ENCODE results near the gene CDC25C. TPM values are rescaled to one million over a fixed set of nuclear protein-coding genes. Genes with fewer than 3 reads are reported as not detected.

The CDC25C gene
- total RNA-seq, 1 experiment from 2014 or later = 11.1 TPM

DNA sequence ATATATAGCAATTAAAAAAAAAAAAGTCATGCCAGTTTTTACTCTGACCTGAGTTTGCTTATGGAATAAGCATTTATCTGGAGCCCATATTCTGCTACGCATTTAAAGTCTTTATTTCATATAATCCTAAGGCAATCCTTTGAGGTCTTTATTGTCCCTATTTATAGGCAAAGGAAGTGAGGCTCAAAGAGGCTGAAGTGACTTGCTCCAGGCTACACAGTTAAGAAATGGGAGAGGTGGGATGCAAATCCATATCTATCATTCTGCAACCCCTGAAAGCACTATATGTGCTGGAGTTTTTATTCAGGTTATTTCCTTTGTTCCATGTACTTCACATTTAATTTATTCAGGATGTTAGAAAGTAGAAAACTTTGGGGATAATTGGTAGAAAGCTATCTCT, 33.0 kb upstream of the CDC25C start:
- H3K36me3 ChIP-seq (ENCODE audit: insufficient read depth, low read length) = no peaks in the 10 kb centered on the region; the same call in 1 of the 2 replicates
- H3K4me2 ChIP-seq (ENCODE audit: low read depth, low read length, poor library complexity, severe bottlenecking) = no peak overlapping the region
- peaks cover 9% of the 10 kb centered on the region for H4K20me1 ChIP-seq (ENCODE audit: insufficient read depth, low read depth, low read length)
- H3K79me2 ChIP-seq (ENCODE audit: low read length) = peaks cover 97% of the 10 kb centered on the region
- peaks cover 31% of the 10 kb centered on the region for H3K4me1 ChIP-seq (ENCODE audit: low read length)
- no peak overlapping the region for H2AFZ ChIP-seq (ENCODE audit: low read length)
- H3K9me2 ChIP-seq (replicated peaks; ENCODE audit: insufficient read depth, low read length) = no peaks in the 10 kb centered on the region
- no peaks in the 10 kb centered on the region for H3K27me3 ChIP-seq (ENCODE audit: low read length)
- H3K4me3 ChIP-seq (ENCODE audit: low read length) = no peak overlapping the region
- no peak overlapping the region for H3K9ac ChIP-seq (ENCODE audit: low read length)
- no peak for DNase-seq
- H3K9me3 ChIP-seq (ENCODE audit: low read length) = no peaks in the 10 kb centered on the region
- no peak overlapping the region for H3K27ac ChIP-seq (ENCODE audit: low read length)

DNA sequence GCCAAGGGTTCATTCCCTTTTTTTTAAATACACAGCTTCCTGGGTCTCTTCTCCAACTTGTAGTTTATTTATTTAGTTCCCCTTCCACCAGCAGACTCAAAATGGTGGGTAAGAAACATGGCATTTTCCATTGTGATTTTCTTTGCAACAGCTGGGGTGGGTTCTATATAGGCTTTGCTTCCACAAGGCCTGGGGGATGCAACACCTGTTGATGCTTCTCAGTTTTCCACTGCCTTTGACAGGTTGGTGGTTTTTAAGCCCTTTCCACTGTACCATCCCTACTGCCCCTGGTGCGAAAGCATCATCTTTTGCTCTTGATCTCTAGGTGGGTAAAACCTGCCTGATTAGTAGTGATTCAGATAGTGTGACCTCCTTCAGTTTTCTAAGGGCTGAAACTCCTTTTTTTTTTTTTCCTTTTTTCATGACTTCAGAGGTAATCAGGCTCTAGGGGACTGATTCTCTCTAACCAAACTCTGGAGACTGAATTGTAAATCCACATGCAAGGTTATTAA, 29.4 kb upstream of the CDC25C start:
- Histone ChIP-seq H3K27ac (ENCODE audit: low read length) (no peak overlapping the region), H4K20me1 (ENCODE audit: insufficient read depth, low read depth, low read length) (no peaks in the 10 kb centered on the region)

DNA sequence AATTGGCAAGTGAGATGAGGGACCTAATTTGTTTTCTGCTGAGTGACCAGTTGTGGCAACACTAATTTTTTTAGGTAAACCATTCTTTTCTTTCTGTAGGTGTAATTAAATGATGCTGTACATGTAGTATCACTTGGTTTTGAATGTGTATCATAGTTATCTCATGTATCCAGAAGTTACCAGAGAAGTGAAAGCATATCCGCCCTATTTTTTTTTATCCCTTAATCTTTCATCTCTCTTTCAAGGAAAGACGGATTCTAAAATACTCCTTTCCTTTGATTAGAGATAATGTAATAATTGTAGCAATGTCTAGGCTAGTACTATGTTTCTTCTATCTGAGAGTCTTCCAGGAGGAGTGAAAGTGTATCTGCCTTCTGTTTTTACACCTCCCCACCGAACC, 28.0 kb upstream of the CDC25C start:
- Histone ChIP-seq H3K9me3 (ENCODE audit: low read length) (no peaks in the 10 kb centered on the region), H3K4me1 (ENCODE audit: low read length) (peaks cover 14% of the 10 kb centered on the region), H3K9me2 (replicated peaks; ENCODE audit: insufficient read depth, low read length) (no peaks in the 10 kb centered on the region), H3K27ac (ENCODE audit: low read length) (no peak overlapping the region), H2AFZ (ENCODE audit: low read length) (no peak overlapping the region), H3K9ac (ENCODE audit: low read length) (no peak overlapping the region), H3K79me2 (ENCODE audit: low read length) (peaks cover 94% of the 10 kb centered on the region), H3K4me2 (ENCODE audit: low read depth, low read length, poor library complexity, severe bottlenecking) (no peak overlapping the region), H3K4me3 (ENCODE audit: low read length) (no peak overlapping the region), H3K36me3 (ENCODE audit: insufficient read depth, low read length) (peaks cover 4% of the 10 kb centered on the region; the same call in 1 of the 2 replicates), H3K27me3 (ENCODE audit: low read length) (no peaks in the 10 kb centered on the region), H4K20me1 (ENCODE audit: insufficient read depth, low read depth, low read length) (no peaks in the 10 kb centered on the region)
- DNase-seq = no peak

More for the DNA sequence above, 29.4 kb upstream of the CDC25C start:
- Histone ChIP-seq H3K4me1 (ENCODE audit: low read length) (peaks cover 8% of the 10 kb centered on the region; the same call in 1 of the 2 replicates), H3K4me3 (ENCODE audit: low read length) (no peak overlapping the region), H3K27me3 (ENCODE audit: low read length) (no peaks in the 10 kb centered on the region), H3K4me2 (ENCODE audit: low read depth, low read length, poor library complexity, severe bottlenecking) (no peak overlapping the region), H2AFZ (ENCODE audit: low read length) (no peak overlapping the region), H3K79me2 (ENCODE audit: low read length) (peaks cover 94% of the 10 kb centered on the region), H3K9me2 (replicated peaks; ENCODE audit: insufficient read depth, low read length) (no peaks in the 10 kb centered on the region), H3K9me3 (ENCODE audit: low read length) (no peaks in the 10 kb centered on the region), H3K9ac (ENCODE audit: low read length) (no peak overlapping the region), H3K36me3 (ENCODE audit: insufficient read depth, low read length) (peaks cover 1% of the 10 kb centered on the region; the same call in 1 of the 2 replicates)
- no peak for DNase-seq

DNA sequence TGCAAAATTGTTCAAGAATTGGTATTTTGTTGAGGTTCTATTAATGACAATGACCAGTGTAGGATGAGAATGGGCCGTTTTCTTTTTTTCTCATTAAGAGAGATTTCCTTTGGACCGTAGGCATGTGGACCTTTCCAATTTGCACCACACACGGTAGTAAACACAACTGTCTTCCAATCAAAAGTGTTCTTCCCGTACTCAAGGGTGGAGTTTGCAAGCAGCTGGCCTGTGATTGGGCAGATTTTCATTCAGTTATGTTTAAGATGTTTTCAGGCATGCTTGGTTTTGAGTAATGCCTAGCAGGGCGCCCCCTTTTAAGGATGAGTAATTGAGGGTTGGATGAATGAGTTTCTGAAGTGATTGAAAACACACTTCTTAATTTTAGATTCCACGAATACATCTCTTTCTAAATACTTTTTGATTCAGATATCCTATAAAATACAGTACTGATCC, 23.3 kb upstream of the CDC25C start:
- DNase-seq = peak; percentile 75
- H3K27me3 ChIP-seq (ENCODE audit: low read length) = no peaks in the 10 kb centered on the region
- H4K20me1 ChIP-seq (ENCODE audit: insufficient read depth, low read depth, low read length) = no peaks in the 10 kb centered on the region
- H3K36me3 ChIP-seq (ENCODE audit: insufficient read depth, low read length) = peaks cover 12% of the 10 kb centered on the region
- H3K4me1 ChIP-seq (ENCODE audit: low read length) = peaks cover 20% of the 10 kb centered on the region
- peak overlapping the region; percentile 96 for H3K27ac ChIP-seq (ENCODE audit: low read length)
- H3K9me2 ChIP-seq (replicated peaks; ENCODE audit: insufficient read depth, low read length) = no peaks in the 10 kb centered on the region
- H3K4me2 ChIP-seq (ENCODE audit: low read depth, low read length, poor library complexity, severe bottlenecking) = peak overlapping the region; percentile 83
- no peak overlapping the region for H2AFZ ChIP-seq (ENCODE audit: low read length)
- peak overlapping the region; percentile 98 for H3K4me3 ChIP-seq (ENCODE audit: low read length)
- no peak overlapping the region for H3K9ac ChIP-seq (ENCODE audit: low read length)
- H3K79me2 ChIP-seq (ENCODE audit: low read length) = peaks cover 70% of the 10 kb centered on the region
- no peaks in the 10 kb centered on the region for H3K9me3 ChIP-seq (ENCODE audit: low read length)

DNA sequence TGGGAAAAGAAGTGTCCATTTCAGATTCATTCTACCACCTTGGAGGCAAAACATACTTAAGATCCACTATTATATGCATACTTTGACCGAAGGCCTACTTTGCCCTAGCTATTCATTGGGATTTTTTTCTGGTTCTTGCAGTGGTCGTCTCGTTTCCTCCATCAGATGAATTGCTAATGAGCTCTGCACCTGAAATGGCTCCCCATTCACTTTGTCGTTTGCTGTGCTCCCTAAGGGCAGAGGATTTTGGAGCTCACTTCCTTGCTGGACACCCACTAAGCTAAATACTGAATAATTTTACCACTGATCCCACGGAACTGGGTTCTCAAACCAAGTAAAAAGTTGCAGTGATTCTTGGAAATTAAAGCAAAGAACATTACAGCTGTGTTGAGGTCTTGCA, 22.8 kb upstream of the CDC25C start:
- peak overlapping the region; percentile 99 for H3K9ac ChIP-seq (ENCODE audit: low read length)
- peaks cover 15% of the 10 kb centered on the region for H3K4me1 ChIP-seq (ENCODE audit: low read length)
- DNase-seq = no peak
- H3K4me2 ChIP-seq (ENCODE audit: low read depth, low read length, poor library complexity, severe bottlenecking) = peak overlapping the region; percentile 83
- no peaks in the 10 kb centered on the region for H3K9me2 ChIP-seq (replicated peaks; ENCODE audit: insufficient read depth, low read length)
- peaks cover 64% of the 10 kb centered on the region for H3K79me2 ChIP-seq (ENCODE audit: low read length)
- peak overlapping the region; percentile 96 for H3K27ac ChIP-seq (ENCODE audit: low read length)
- peak overlapping the region; percentile 98 for H3K4me3 ChIP-seq (ENCODE audit: low read length)
- no peak overlapping the region for H2AFZ ChIP-seq (ENCODE audit: low read length)
- H3K36me3 ChIP-seq (ENCODE audit: insufficient read depth, low read length) = peaks cover 18% of the 10 kb centered on the region
- no peaks in the 10 kb centered on the region for H3K27me3 ChIP-seq (ENCODE audit: low read length)
- H4K20me1 ChIP-seq (ENCODE audit: insufficient read depth, low read depth, low read length) = no peaks in the 10 kb centered on the region
- H3K9me3 ChIP-seq (ENCODE audit: low read length) = no peaks in the 10 kb centered on the region

DNA sequence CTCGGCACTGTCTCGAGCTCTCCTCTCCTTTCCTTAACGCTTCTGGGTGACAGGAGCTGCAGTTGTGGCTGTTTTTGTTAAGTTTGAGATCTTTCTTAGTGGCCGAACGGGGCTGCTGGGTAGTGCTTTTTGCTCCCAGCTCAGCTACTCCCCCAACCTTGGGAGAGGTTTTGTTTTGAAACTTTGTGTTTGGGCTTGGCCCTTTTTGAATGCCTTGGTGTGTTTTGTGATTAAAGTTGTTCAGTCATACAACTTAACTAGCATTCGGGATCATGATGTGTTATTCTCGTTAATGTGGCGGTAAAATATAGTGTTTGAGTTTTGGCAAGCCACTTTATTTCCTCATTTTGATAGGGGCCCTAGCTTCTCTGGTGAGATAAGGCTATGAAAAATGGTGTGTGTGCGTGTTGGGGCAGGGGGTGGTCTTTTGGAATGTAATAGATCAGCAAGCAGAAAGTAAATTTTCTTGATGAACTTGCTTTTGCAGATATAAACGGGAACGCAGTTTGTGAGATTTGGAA, 22.0 kb upstream of the CDC25C start:
- peaks cover 58% of the 10 kb centered on the region for H3K79me2 ChIP-seq (ENCODE audit: low read length)
- peak; percentile 88 for DNase-seq
- peak overlapping the region; percentile 83 for H3K4me2 ChIP-seq (ENCODE audit: low read depth, low read length, poor library complexity, severe bottlenecking)
- no peaks in the 10 kb centered on the region for H3K27me3 ChIP-seq (ENCODE audit: low read length)
- H3K9ac ChIP-seq (ENCODE audit: low read length) = peak overlapping the region; percentile 99
- no peaks in the 10 kb centered on the region for H3K9me2 ChIP-seq (replicated peaks; ENCODE audit: insufficient read depth, low read length)
- H3K36me3 ChIP-seq (ENCODE audit: insufficient read depth, low read length) = peaks cover 24% of the 10 kb centered on the region
- H3K4me1 ChIP-seq (ENCODE audit: low read length) = peaks cover 15% of the 10 kb centered on the region
- H4K20me1 ChIP-seq (ENCODE audit: insufficient read depth, low read depth, low read length) = no peaks in the 10 kb centered on the region
- no peaks in the 10 kb centered on the region for H3K9me3 ChIP-seq (ENCODE audit: low read length)
- H3K4me3 ChIP-seq (ENCODE audit: low read length) = peak overlapping the region; percentile 98
- H3K27ac ChIP-seq (ENCODE audit: low read length) = peak overlapping the region; percentile 96
- H2AFZ ChIP-seq (ENCODE audit: low read length) = no peak overlapping the region; the same call in 1 of the 2 replicates

DNA sequence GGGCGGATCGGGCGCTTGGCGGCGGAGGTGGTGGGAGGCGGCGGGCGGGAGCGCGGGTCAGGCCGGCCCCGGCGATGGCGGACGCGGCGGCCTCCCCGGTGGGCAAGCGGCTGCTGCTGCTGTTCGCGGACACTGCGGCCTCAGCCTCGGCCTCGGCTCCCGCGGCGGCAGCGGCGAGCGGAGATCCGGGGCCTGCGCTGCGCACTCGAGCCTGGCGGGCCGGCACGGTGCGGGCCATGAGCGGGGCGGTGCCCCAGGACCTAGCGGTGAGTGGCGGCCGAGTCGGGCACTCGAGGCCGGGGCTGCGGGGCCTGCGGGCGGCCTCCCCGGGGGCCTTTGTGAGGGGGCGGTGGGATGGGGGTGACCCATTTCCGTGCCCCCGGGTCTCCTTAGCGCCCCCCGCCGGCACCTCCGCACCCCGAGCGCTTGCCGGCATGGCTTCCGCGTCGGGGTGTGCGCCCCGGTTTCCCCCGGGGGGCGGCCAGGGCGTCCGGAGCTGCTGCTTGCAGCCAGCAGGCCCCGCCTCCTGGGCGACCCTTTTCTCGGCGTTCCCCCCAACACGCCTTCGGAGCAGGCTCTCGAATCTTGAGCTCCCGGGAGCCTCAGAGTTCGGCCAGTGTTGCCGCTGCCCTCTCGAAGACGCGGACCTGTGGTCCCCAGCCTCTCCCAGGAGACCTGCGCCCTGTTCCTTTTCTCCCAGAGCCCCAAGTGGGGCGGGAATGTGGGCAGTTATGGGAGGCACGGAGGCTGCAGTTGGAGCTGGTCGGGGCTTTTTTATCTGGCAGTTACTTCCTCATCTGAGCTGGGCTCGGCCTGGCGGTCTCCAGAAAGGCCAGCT, 21.3 kb upstream of the CDC25C start:
- Histone ChIP-seq H3K79me2 (ENCODE audit: low read length) (peaks cover 52% of the 10 kb centered on the region), H3K4me3 (ENCODE audit: low read length) (peak overlapping the region; percentile 98), H3K36me3 (ENCODE audit: insufficient read depth, low read length) (peaks cover 25% of the 10 kb centered on the region), H4K20me1 (ENCODE audit: insufficient read depth, low read depth, low read length) (no peaks in the 10 kb centered on the region), H3K4me1 (ENCODE audit: low read length) (peaks cover 15% of the 10 kb centered on the region), H3K27ac (ENCODE audit: low read length) (peak overlapping the region; percentile 96), H3K9ac (ENCODE audit: low read length) (peak overlapping the region; percentile 99), H2AFZ (ENCODE audit: low read length) (peak overlapping the region; percentile 39; the same call in 1 of the 2 replicates), H3K9me3 (ENCODE audit: low read length) (no peaks in the 10 kb centered on the region), H3K4me2 (ENCODE audit: low read depth, low read length, poor library complexity, severe bottlenecking) (peak overlapping the region; percentile 83), H3K9me2 (replicated peaks; ENCODE audit: insufficient read depth, low read length) (no peaks in the 10 kb centered on the region), H3K27me3 (ENCODE audit: low read length) (no peaks in the 10 kb centered on the region)
- DNase-seq = peak; percentile 88

DNA sequence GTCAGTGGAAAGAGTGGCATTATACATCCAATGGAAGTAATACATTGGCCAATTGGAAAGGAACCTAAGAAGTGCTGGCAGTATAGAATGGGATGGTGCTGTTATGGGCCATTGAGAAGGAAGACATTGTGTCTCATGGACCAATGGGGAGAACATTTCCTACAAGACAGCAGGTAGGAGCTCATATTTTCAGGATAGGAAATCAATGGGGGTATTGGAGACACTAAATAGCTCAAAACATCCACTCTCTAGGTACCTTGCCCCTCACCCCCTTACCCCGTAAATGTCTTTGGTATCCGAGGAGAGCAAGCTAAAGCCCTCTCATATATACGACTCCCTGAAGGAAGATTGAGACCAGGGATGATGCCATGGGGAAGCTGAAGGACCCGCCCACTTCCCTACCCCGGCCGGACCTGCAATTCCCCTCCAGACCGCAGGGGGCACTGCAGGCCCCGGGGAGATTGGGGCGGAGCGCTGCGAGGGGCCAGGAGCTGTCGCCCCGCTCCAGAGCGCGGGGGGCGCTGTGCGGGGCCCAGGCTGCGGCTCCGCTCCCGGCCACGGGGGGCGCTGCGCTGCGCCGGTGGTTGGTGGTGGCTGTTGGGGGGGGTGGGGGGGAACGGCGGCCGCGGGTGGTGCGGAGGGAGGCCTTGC, 20.6 kb upstream of the CDC25C start, which contains the start of gene KDM3B:
Gene KDM3B (plus strand): TSS at position 615 of the 651 bp plus-strand sequence. CDS start 111 bp downstream, outside the sequence.
- Histone ChIP-seq H3K9ac (ENCODE audit: low read length) (peak within 1 kb of the TSS; percentile 99), H3K4me2 (ENCODE audit: low read depth, low read length, poor library complexity, severe bottlenecking) (peak within 1 kb of the TSS; percentile 83), H3K27ac (ENCODE audit: low read length) (peak within 1 kb of the TSS; percentile 96), H3K36me3 (ENCODE audit: insufficient read depth, low read length) (peaks cover 26% of the 10 kb centered on the region), H3K79me2 (ENCODE audit: low read length) (peaks cover 45% of the 10 kb centered on the region), H3K9me2 (replicated peaks; ENCODE audit: insufficient read depth, low read length) (no peaks in the 10 kb centered on the region), H3K9me3 (ENCODE audit: low read length) (no peaks in the 10 kb centered on the region), H4K20me1 (ENCODE audit: insufficient read depth, low read depth, low read length) (no peaks in the 10 kb centered on the region), H2AFZ (ENCODE audit: low read length) (peak within 1 kb of the TSS; percentile 39; the same call in 1 of the 2 replicates), H3K27me3 (ENCODE audit: low read length) (no peaks in the 10 kb centered on the region), H3K4me1 (ENCODE audit: low read length) (peaks cover 15% of the 10 kb centered on the region), H3K4me3 (ENCODE audit: low read length) (peak within 1 kb of the TSS; percentile 98)
- DNase-seq = peak; percentile 97

Measured in Karpas-422 (cell line).